ENCODE results near the gene AK1. TPM values are rescaled to one million over a fixed set of nuclear protein-coding genes. Genes with fewer than 3 reads are reported as not detected.

The AK1 gene
- total and polyA plus RNA-seq, 2 of the 13 experiments (the other 11 are each of a cell fraction or from before 2014, with no cell fraction given) = 19.1 to 32.8 TPM

DNA sequence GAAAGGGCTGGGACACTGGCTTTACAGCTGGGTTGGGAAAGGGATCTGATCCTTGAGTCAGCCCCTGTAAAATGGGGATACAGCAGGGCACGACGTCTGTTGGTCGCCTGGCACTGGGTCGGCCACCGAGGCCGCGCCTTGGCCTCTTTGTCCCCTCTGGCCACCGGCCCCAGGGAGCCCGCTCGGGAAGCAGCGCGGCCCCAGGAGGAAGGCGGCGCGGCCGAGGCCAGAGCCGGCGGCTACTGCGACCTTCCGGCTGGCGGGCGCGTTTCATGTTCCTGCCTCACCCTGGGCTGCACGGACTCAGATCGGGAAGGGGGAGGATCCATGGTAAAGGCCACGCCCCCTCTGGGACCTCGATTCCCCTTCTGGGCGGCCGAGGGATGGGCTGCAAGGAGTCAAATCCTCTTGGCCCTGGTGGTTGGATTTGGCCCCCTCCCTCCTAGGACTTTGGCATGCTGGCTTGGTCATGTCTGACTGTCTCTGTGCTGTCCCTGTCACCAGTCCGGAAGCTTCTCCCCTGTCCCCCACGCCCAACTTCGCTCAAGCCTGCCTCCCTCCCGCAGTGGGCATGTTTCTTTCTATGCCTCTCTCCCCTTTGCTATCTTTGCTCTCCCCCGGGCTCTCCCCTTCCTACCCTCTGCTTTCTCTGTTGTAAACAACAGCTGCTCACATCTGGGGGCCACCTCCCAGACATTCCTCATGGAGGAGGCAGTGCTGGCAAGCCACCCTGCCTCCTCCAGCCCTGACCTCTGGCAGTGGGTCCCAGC is 49.0 kb downstream of the AK1 start (continued):
- TF ChIP-seq KDM1A (CRISPR knock-in tag; IDR thresholded peaks at IDR 0.05) = no peak
- TF ChIP-seq PHF8 (CRISPR knock-in tag; IDR thresholded peaks at IDR 0.05) = peak; percentile 59; the same call in 1 of the 2 replicates
- no peak for TF ChIP-seq ZNF678 (CRISPR knock-in tag; IDR thresholded peaks at IDR 0.05)
- TF ChIP-seq TAF15 (IDR thresholded peaks at IDR 0.05; ENCODE audit: low read depth, low read length, poor library complexity, severe bottlenecking) = no peak
- TF ChIP-seq ZNF138 (CRISPR knock-in tag; IDR thresholded peaks at IDR 0.05; ENCODE audit: low read depth) = no peak
- TF ChIP-seq, protein P1, sequence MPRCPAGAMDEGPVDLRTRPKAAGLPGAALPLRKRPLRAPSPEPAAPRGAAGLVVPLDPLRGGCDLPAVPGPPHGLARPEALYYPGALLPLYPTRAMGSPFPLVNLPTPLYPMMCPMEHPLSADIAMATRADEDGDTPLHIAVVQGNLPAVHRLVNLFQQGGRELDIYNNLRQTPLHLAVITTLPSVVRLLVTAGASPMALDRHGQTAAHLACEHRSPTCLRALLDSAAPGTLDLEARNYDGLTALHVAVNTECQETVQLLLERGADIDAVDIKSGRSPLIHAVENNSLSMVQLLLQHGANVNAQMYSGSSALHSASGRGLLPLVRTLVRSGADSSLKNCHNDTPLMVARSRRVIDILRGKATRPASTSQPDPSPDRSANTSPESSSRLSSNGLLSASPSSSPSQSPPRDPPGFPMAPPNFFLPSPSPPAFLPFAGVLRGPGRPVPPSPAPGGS (CRISPR knock-in tag; IDR thresholded peaks at IDR 0.05) = no peak; the same call in 1 of the 2 replicates
- no peak for TF ChIP-seq CBX5 (CRISPR knock-in tag; IDR thresholded peaks at IDR 0.05; ENCODE audit: borderline replicate concordance)
- TF ChIP-seq, protein P2, sequence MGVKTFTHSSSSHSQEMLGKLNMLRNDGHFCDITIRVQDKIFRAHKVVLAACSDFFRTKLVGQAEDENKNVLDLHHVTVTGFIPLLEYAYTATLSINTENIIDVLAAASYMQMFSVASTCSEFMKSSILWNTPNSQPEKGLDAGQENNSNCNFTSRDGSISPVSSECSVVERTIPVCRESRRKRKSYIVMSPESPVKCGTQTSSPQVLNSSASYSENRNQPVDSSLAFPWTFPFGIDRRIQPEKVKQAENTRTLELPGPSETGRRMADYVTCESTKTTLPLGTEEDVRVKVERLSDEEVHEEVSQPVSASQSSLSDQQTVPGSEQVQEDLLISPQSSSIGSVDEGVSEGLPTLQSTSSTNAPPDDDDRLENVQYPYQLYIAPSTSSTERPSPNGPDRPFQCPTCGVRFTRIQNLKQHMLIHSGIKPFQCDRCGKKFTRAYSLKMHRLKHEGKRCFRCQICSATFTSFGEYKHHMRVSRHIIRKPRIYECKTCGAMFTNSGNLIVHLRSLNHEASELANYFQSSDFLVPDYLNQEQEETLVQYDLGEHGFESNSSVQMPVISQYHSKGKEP (CRISPR knock-in tag; IDR thresholded peaks at IDR 0.05) = no peak
- no peak for TF ChIP-seq ZNF10 (CRISPR knock-in tag; IDR thresholded peaks at IDR 0.05; ENCODE audit: borderline replicate concordance, low read depth)
- TF ChIP-seq SKI (IDR thresholded peaks at IDR 0.05; ENCODE audit: partially characterized antibody) = peak; percentile 26
- TF ChIP-seq CENPX (CRISPR knock-in tag; IDR thresholded peaks at IDR 0.05) = no peak
- TF ChIP-seq, protein P3, sequence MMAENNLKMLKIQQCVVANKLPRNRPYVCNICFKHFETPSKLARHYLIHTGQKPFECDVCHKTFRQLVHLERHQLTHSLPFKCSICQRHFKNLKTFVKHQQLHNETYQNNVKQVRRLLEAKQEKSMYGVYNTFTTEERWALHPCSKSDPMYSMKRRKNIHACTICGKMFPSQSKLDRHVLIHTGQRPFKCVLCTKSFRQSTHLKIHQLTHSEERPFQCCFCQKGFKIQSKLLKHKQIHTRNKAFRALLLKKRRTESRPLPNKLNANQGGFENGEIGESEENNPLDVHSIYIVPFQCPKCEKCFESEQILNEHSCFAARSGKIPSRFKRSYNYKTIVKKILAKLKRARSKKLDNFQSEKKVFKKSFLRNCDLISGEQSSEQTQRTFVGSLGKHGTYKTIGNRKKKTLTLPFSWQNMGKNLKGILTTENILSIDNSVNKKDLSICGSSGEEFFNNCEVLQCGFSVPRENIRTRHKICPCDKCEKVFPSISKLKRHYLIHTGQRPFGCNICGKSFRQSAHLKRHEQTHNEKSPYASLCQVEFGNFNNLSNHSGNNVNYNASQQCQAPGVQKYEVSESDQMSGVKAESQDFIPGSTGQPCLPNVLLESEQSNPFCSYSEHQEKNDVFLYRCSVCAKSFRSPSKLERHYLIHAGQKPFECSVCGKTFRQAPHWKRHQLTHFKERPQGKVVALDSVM (CRISPR knock-in tag; IDR thresholded peaks at IDR 0.05) = no peak
- TF ChIP-seq ZNF850 (CRISPR knock-in tag; conservative IDR thresholded peaks at IDR 0.05) = no peak
- TF ChIP-seq MXD4 (CRISPR knock-in tag; IDR thresholded peaks at IDR 0.05) = no peak; the same call in 1 of the 2 replicates
- TF ChIP-seq HOXA3 (CRISPR knock-in tag; IDR thresholded peaks at IDR 0.05) = 0 out of 2 replicates have a peak, but pooled peaks have one; percentile 38
- TF ChIP-seq, protein P4, sequence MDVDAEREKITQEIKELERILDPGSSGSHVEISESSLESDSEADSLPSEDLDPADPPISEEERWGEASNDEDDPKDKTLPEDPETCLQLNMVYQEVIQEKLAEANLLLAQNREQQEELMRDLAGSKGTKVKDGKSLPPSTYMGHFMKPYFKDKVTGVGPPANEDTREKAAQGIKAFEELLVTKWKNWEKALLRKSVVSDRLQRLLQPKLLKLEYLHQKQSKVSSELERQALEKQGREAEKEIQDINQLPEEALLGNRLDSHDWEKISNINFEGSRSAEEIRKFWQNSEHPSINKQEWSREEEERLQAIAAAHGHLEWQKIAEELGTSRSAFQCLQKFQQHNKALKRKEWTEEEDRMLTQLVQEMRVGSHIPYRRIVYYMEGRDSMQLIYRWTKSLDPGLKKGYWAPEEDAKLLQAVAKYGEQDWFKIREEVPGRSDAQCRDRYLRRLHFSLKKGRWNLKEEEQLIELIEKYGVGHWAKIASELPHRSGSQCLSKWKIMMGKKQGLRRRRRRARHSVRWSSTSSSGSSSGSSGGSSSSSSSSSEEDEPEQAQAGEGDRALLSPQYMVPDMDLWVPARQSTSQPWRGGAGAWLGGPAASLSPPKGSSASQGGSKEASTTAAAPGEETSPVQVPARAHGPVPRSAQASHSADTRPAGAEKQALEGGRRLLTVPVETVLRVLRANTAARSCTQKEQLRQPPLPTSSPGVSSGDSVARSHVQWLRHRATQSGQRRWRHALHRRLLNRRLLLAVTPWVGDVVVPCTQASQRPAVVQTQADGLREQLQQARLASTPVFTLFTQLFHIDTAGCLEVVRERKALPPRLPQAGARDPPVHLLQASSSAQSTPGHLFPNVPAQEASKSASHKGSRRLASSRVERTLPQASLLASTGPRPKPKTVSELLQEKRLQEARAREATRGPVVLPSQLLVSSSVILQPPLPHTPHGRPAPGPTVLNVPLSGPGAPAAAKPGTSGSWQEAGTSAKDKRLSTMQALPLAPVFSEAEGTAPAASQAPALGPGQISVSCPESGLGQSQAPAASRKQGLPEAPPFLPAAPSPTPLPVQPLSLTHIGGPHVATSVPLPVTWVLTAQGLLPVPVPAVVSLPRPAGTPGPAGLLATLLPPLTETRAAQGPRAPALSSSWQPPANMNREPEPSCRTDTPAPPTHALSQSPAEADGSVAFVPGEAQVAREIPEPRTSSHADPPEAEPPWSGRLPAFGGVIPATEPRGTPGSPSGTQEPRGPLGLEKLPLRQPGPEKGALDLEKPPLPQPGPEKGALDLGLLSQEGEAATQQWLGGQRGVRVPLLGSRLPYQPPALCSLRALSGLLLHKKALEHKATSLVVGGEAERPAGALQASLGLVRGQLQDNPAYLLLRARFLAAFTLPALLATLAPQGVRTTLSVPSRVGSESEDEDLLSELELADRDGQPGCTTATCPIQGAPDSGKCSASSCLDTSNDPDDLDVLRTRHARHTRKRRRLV (CRISPR knock-in tag; IDR thresholded peaks at IDR 0.05) = no peak
- TF ChIP-seq KAT8 (CRISPR knock-in tag; IDR thresholded peaks at IDR 0.05) = peak; percentile 62; the same call in 1 of the 2 replicates
- no peak for TF ChIP-seq ZFP36L1 (CRISPR knock-in tag; IDR thresholded peaks at IDR 0.05)
- TF ChIP-seq ZNF256 (CRISPR knock-in tag; conservative IDR thresholded peaks at IDR 0.05) = no peak

All from HepG2 (cell line).